ENCODE results near the gene THOC6.
"Not testable (repeated sequence)": the region's sequence is repeated elsewhere in the genome, so short reads cannot be mapped to it uniquely, and the experiment has no call there.

Gene THOC6

GRCh38 chr16:3057181-3058138 lies 33.6 kb downstream of the THOC6 start:
- DNase-seq, result peak; percentile 67

GRCh38 chr16:3058139-3059030 lies 34.5 kb downstream of the THOC6 start:
- DNase-seq, result peak; percentile 72

GRCh38 chr16:3059041-3059722 lies 35.3 kb downstream of the THOC6 start:
- peak; percentile 91 for DNase-seq

GRCh38 chr16:3059723-3060242 lies 35.9 kb downstream of the THOC6 start:
- DNase-seq, result no peak

- DNase-seq, result no peak
Observed at GRCh38 chr16:3060339-3061127, 36.7 kb downstream of the THOC6 start.

DNA sequence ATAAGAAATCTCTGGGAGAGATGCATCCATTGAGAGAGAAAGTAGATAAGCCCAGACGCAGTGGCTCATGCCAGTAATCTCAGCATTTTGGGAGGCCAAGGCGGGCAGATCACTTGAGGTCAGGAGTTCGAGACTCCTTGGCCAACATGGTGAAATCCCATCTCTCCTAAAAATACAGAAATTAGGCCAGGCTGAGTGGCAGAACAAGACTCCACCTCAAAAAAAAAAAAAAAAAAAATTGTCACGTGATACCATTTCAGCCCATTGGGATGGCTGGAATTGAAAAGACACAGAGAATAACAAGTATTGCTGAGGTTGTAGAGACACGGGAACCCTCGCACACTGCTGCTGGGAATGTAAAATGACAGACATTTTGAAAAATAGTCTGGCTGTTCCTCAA lies 38.7 kb downstream of the THOC6 start:
- no peak for DNase-seq

DNA sequence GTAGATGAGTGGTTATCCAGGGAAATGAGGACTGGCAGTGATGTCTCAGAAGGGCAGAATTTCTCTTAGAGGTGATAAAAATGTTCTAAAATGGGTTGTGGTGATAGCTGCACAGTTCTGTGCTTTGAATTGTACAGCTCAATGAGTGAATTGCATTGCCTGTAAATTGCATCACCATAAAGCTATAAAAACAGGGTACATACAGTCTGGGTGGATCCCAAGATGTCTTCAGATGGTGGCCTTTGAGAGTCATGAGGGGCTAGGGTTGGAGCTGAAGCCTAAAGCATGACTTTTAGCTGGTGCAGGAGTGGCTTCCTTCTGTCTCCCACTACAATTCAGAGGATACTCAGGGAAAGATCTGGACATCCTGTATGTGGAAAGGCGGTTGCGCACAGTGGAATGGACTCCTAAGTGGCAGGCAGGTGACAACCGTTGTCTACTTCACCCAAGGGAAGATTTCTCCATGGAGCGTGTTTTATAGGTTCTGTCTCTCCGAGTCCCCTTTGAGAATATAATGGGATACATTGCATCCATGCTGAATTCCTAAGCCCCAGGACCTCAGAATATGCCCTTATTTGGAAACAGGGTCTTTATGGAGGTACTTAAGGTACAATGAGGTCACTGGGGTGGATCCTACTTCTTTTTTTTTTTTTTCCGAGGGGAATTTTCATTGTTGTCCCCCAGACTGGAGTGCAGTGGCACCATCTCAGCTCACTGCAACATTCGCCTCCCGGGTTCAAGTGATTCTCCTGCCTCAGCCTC lies 40.0 kb downstream of the THOC6 start:
- no peak for DNase-seq

DNA sequence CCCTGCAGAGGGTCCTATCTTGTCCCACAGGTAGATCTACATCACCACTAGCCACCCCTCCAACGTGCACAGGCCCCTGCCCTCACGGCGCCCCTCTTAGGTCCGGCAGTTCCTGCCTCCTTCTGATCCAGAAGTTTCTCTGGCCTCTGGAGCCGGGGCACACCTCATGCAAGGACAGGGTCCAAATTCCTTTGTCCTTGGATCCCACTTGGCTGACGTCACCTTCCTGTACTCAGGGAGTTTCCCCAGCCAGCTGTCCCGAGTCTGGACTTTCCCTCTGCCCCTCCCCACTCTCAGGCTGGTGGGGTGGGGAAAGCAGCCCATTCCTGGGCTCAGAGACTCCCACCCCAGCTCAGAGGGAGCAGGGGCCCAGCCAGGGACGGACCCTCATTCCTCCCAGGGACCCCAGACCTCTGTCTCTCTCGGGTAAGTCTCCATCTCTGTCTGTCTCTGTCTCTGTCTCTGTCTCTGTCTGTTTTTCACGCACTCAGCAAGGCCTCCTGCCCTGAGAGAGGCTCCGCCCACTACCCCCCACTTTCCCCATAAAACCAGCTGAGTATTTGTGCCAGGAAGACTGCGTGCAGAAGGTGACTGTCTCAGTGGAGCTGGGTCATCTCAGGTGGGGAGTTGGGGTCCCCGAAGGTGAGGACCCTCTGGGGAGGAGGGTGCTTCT lies 41.4 kb downstream of the THOC6 start, which contains the start of gene IL32:
TSS of gene IL32 (plus strand) at position 572 of the 673 bp plus-strand sequence. CDS start 172 bp downstream, outside the sequence.
- peak; percentile 88 for DNase-seq

DNA sequence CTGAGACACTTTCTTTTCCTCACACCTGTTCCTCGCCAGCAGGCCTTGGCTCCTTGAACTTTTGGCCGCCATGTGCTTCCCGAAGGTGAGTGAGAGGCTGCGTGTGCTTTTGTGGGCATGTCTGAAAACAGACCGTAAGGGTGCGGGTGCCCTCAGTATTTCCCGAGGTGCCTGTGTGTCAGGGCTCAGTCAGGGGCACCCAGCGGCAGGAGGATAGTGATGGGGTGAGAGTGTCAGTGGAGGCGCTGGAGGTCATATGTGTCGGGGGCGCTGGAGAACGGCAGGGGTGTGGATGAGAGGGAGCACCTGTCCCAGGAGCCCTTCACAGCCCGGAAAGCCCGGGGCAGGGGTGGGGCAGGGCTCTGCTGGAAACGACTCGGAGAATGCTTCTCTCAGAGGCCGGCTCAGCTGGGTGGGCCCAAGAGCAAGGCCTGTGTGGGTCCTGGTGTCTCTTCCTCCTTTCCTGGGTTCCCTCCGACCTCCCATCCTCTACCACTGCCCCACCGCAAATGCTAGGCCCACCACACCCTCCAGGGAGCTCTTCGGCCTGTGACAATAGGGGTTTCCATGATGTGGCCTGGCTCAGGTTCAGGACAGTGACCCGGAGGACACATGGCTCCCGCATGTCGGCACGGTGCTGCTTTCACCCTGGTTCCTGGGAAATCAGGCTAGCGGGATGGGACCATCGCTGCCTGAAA lies 42.1 kb downstream of the THOC6 start:
- no peak for DNase-seq

DNA sequence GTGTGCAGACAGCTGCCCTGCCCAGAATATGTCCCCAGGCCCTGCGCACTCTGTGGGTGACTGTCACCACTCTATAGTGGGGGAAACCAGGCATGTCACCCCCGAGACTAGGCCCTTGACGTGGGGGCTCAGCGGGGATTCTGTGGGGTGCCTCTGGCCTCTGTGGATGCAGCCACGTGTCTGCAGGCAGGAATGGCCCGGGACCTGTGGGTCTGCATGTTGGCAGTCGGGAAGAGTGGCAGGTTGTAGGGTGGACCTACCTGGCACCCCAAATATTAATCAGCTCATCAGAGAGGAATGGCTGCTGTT lies 42.6 kb downstream of the THOC6 start:
- DNase-seq, result no peak

GRCh38 chr16:3068487-3068886 lies 44.7 kb downstream of the THOC6 start:
- no peak for DNase-seq

DNA sequence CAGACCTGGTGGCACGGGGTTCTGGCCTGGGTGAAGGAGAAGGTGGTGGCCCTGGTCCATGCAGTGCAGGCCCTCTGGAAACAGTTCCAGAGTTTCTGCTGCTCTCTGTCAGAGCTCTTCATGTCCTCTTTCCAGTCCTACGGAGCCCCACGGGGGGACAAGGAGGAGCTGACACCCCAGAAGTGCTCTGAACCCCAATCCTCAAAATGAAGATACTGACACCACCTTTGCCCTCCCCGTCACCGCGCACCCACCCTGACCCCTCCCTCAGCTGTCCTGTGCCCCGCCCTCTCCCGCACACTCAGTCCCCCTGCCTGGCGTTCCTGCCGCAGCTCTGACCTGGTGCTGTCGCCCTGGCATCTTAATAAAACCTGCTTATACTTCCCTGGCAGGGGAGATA lies 45.3 kb downstream of the THOC6 start:
- DNase-seq, result not testable (repeated sequence)

GRCh38 chr16:3070608-3071111 lies 46.8 kb downstream of the THOC6 start:
- peak; percentile 47 for DNase-seq

GRCh38 chr16:3071655-3072054 lies 47.8 kb downstream of the THOC6 start:
- no peak for DNase-seq

- peak; percentile 74 for DNase-seq
Observed at GRCh38 chr16:3072148-3072547, 48.3 kb downstream of the THOC6 start.

DNA sequence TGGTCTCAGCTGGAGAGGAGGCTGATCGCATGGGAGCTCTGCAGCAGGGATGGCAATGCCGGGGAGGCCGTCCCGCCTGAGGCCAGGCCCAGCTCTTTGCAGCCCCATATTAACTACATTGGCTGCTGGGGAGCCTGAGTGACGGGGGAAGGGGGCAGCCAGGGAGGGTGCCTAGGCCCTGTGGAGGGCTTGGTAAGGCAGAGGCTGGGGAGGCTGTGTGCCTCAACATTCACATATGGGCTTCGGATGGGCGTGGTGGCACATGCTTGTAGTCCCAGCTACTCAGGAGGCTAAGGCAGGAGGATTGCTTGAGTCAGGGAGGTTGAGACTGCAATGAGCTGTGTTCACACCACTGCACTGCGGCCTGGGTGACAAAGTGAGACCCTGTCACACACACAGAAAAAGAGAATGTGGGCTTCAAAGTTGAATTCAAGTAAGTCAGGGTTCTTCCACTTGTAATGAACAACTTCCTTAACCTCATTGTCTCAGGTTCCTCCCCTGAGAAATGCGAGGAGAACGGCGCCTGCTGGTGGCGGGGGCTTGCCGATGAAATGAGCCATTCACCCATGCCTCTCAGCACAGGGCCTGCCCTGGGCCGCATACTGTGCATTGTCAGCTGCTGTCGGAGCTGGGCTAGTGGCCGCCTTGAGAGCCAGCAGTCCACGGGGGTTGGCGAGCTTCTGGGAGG lies 48.9 kb downstream of the THOC6 start:
- not testable (repeated sequence) for DNase-seq

GRCh38 chr16:3073448-3073847 lies 49.6 kb downstream of the THOC6 start:
- DNase-seq, result no peak

GRCh38 chr16:3074860-3075522 lies 51.2 kb downstream of the THOC6 start:
- peak; percentile 97 for DNase-seq

Data from activated CD4-positive, alpha-beta T cell treated with anti-CD3 and anti-CD28 coated beads, Interleukin-2, amount 50 U/mL, for 16 hours (primary cell).